NCI-H2227 treated with DMSO at 0.1 percent for 48 hours (cell line): ENCODE results near the gene GJB3.

Source experiments
- DNase-seq: peaks from one replicate; lab custom pipeline; 2025; lab: John Stamatoyannopoulos, UW

The GJB3 gene

DNA sequence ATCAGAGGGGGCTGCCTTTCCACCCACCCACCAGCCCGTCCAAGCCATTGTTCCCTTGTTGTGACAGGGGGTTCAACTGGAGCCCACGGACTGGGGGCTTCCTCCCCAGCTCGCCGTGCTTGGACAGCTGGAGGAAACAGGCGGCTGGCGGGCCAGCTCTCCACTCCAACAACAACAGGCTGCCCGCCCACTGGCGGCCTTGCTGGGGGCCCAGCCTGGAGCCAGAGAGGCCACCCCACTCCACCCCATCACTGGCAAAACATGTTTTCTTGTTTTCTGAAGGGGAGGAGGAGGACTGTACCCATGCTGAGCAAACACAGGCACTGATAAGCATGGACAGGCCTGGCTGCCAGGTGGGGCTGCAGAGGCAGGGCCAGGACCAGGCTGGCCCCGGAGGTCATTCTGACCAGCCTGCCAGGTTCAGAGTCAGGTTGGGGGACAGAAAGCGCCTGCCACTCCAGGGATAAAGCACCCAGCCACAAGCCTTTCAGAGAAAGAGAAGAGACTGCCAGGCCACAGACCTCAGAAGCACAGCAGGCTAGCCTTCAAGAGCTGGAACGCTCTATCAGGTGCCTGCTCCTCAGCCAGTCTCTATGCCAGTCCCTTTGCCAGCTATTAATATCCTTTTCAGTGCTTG lies 44.6 kb downstream of the GJB3 start:
- peak; percentile 23 for DNase-seq

DNA sequence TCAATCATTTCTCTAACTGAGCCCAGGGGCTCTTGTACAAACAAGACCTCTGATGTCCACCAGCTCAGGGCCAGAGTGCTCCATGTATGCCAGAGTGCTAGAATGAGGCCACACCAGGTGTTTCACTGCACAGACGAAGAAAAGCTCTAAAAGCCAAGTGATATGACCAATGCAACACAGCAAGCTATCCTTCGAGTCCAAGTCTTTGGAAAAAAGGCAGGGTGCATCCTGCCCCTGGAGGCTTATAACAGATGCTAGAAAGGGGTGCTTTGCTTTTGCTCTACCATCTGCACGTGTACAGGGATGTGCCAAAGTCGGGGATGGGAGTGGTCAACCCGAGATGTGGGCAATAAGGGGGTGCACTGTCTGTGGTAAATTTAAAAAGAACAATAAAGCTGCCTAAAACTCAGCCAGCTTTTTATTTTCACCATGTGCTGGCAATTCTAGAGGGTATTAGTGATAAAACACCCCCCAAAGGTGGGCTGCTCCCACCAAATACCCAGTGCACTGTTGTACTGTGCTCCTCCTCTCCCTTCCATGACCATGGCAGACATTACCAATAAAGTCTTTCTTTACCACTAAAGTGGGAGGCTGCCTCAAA lies 46.4 kb downstream of the GJB3 start:
- no peak for DNase-seq

DNA sequence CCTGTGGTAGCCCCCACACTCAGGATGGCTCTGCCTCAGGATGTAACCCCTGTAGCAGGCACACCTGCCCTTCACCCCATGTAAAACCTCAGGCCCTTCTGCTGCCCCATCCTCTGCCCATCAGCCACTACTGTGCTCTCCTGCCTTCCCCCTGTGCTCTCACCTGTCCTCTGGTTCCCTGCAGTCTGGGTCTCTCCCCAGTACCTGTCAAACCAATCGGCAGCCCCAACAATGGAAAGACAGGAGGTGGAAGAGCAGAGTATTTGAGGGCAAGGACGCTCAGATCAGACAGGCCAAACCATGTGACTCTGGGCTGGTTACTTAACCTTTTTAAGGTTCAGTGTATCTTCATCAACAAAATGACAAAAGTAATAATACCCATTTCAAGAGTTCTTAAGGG lies 47.6 kb downstream of the GJB3 start:
- no peak for DNase-seq

DNA sequence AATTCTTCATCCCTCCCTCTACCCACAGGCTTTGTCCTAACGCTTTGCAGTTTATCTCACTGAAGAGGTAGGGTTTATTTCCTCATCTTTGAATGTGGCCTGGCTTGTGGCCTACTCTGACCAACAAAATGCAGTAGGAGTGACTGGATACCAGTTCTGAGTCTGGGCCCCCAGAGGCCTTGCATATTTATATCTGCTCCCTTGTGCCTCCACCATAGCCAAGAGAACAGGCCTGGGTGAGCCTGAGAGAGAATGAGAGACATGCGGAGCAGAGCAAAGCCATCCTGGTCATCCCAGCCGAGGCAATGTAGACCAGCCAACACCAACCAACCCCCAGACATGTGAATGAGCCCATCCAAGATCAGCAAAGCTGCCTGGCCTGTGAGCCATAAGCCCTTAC lies 48.2 kb downstream of the GJB3 start:
- DNase-seq: no peak

DNA sequence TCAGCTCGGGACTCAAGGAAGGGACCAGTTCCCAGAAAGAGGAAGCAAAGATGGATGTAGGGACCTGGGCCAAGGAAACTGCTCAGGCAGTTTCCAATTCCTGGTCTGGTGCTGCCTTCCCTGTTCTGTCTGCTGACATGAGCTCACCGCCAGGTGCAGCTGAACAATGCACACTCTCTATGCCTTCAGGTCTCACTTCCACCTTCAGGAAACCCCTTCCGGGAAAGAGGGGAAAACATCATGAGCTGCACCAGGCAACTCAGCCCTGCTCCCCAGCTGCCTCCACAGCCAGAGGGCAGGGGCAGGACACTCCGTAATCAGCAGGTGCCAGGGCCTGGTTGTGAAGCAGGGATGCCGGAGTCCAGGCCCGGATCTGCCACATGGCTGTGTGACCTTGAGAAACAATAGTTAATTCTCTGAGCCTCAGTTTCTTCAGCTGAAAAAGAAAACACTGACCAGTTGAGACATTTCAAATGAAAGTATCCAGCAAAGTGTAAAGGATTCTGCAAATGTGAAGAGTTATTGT lies 50.8 kb downstream of the GJB3 start:
- no peak for DNase-seq

DNA sequence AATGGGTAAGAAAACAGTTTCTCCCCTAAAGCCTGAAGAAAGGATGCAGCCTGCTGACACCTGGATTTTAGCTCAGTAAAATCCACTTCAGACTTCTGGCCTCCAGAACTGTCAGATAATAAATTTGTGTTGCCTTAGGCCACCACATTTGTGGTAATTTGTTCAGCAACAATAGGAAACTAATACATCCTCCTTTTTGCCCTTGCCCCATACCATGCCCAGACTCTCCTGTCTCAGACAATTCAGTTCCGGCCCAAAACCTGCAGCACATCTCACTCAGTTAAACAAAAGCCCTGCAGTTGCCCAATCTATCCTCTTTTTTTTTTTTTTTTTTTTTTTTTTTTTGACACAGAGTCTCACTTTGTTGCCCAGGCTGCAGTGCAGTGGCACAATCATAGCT lies 52.7 kb downstream of the GJB3 start:
- no peak for DNase-seq
